Embryonic facial prominence (tissue), 1 donor: ENCODE data around the gene CDH23.

Experiments
- DNase-seq: peaks from one replicate; pipeline ENCODE4 v3.0.0-alpha.2; 2016; ENCODE audit errors: extremely low spot score

CDH23 gene

GRCh38 chr10:71659111-71659634 is 262.5 kb downstream of the CDH23 start:
- DNase-seq = no peak

GRCh38 chr10:71659737-71660136 is 263.0 kb downstream of the CDH23 start:
- DNase-seq = no peak

GRCh38 chr10:71660313-71660712 is 263.6 kb downstream of the CDH23 start:
- DNase-seq = no peak

- no peak for DNase-seq
Measured at GRCh38 chr10:71661060-71661622, 264.4 kb downstream of the CDH23 start.

- no peak for DNase-seq
Measured at GRCh38 chr10:71661779-71662336, 265.1 kb downstream of the CDH23 start.

GRCh38 chr10:71663311-71663710 is 266.6 kb downstream of the CDH23 start:
- no peak for DNase-seq

GRCh38 chr10:71664585-71664984 is 267.9 kb downstream of the CDH23 start:
- no peak for DNase-seq

GRCh38 chr10:71665456-71665855 is 268.7 kb downstream of the CDH23 start:
- DNase-seq = no peak

- no peak for DNase-seq
Measured at GRCh38 chr10:71666639-71667386, 270.1 kb downstream of the CDH23 start.

GRCh38 chr10:71667387-71667752 is 270.6 kb downstream of the CDH23 start:
- no peak for DNase-seq

- DNase-seq = no peak
Measured at GRCh38 chr10:71671994-71672946, 275.6 kb downstream of the CDH23 start.

- no peak for DNase-seq
Measured at GRCh38 chr10:71675295-71675970, 278.7 kb downstream of the CDH23 start.

- DNase-seq = no peak
Measured at GRCh38 chr10:71677261-71677660, 280.5 kb downstream of the CDH23 start.

GRCh38 chr10:71678057-71678805 is 281.5 kb downstream of the CDH23 start:
- no peak for DNase-seq

- DNase-seq = no peak
Measured at GRCh38 chr10:71679425-71679824, 282.7 kb downstream of the CDH23 start.

- no peak for DNase-seq
Measured at GRCh38 chr10:71681977-71682376, 285.3 kb downstream of the CDH23 start.

- DNase-seq = no peak
Measured at GRCh38 chr10:71683301-71683700, 286.6 kb downstream of the CDH23 start.

GRCh38 chr10:71684356-71685173 is 287.8 kb downstream of the CDH23 start:
- DNase-seq = no peak

GRCh38 chr10:71685554-71686232 is 289.0 kb downstream of the CDH23 start:
- no peak for DNase-seq
